GM23248 (cell line): Measurements from ENCODE around the gene EML6.

Experiments used
- EZH2 ChIP-seq: fragments of 200-600 bp; sonication (generic); IDR thresholded peaks from 2 replicates; pipeline ENCODE4 v1.6.1; 2018; ENCODE audit warnings: antibody characterized with exemption, mild to moderate bottlenecking; ENCODE audit not compliant: insufficient read depth, poor library complexity, severe bottlenecking
- EZH2phosphoT487 ChIP-seq: fragments of 200-600 bp; sonication (generic); IDR thresholded peaks from 2 replicates; pipeline ENCODE4 v1.6.1; 2018; ENCODE audit warnings: antibody characterized with exemption, moderate library complexity, mild to moderate bottlenecking, low read depth; ENCODE audit not compliant: insufficient read depth

- TF ChIP-seq EZH2phosphoT487, result no peak
- TF ChIP-seq EZH2, result no peak
These were observed 42.0 kb upstream of the EML6 start for GRCh38 chr2:54681416-54681815.
